ENCODE data around the gene CDH13. TPM values are rescaled to one million over a fixed set of nuclear protein-coding genes. Genes with fewer than 3 reads are reported as not detected.

CDH13 gene
- polyA plus RNA-seq, 1 donor from 2014 or later, result 3.2 TPM

DNA sequence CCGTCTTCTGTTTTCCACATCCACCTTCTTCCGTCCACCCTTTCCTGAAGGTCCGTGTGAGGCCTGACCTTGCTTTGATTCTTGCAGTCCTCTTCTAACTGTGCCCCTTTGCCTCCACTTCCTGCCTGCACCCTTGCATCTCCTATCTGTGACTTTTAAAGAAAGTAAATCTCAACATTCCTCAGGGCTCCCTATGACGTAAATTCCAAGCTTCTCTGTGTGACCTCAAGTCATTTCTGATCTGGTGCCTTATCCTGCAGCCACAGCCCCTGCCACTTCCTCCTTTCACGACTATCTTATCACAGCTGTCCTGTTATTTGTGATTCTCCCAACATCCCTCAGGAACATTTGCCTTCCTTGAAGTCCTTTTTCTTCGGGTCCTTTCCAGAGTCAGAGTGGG is 520.5 kb downstream of the CDH13 start:
- Histone ChIP-seq H3K79me2 (replicated peaks; ENCODE audit: insufficient read depth, low read length) (no peaks in the 10 kb centered on the region), H3K9ac (ENCODE audit: low read length) (no peak overlapping the region), H2AFZ (ENCODE audit: low read depth, low read length) (no peak overlapping the region), H3K36me3 (ENCODE audit: insufficient read depth, low read length) (no peaks in the 10 kb centered on the region), H3K27ac (ENCODE audit: low read length) (no peak overlapping the region), H3F3A (ENCODE audit: insufficient read depth, low read length, poor library complexity, severe bottlenecking) (no peaks in the 10 kb centered on the region), H3K4me3 (ENCODE audit: low read length) (no peak overlapping the region), H3K9me3 (ENCODE audit: low read length) (no peaks in the 10 kb centered on the region), H4K20me1 (ENCODE audit: insufficient read depth) (no peaks in the 10 kb centered on the region), H3K27me3 (ENCODE audit: insufficient read depth, low read depth, low read length) (no peaks in the 10 kb centered on the region), H3K4me2 (ENCODE audit: low read length) (no peak overlapping the region), H3K9me2 (ENCODE audit: insufficient read depth, low read length) (no peaks in the 10 kb centered on the region)
- TF ChIP-seq, protein P1, sequence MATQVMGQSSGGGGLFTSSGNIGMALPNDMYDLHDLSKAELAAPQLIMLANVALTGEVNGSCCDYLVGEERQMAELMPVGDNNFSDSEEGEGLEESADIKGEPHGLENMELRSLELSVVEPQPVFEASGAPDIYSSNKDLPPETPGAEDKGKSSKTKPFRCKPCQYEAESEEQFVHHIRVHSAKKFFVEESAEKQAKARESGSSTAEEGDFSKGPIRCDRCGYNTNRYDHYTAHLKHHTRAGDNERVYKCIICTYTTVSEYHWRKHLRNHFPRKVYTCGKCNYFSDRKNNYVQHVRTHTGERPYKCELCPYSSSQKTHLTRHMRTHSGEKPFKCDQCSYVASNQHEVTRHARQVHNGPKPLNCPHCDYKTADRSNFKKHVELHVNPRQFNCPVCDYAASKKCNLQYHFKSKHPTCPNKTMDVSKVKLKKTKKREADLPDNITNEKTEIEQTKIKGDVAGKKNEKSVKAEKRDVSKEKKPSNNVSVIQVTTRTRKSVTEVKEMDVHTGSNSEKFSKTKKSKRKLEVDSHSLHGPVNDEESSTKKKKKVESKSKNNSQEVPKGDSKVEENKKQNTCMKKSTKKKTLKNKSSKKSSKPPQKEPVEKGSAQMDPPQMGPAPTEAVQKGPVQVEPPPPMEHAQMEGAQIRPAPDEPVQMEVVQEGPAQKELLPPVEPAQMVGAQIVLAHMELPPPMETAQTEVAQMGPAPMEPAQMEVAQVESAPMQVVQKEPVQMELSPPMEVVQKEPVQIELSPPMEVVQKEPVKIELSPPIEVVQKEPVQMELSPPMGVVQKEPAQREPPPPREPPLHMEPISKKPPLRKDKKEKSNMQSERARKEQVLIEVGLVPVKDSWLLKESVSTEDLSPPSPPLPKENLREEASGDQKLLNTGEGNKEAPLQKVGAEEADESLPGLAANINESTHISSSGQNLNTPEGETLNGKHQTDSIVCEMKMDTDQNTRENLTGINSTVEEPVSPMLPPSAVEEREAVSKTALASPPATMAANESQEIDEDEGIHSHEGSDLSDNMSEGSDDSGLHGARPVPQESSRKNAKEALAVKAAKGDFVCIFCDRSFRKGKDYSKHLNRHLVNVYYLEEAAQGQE (IDR thresholded peaks at IDR 0.05; ENCODE audit: borderline replicate concordance), result no peak
- TF ChIP-seq EZH2 (IDR thresholded peaks at IDR 0.05; ENCODE audit: borderline replicate concordance, insufficient read depth, low read length, poor library complexity, severe bottlenecking), result no peak
- TF ChIP-seq MXI1 (conservative IDR thresholded peaks at IDR 0.05; ENCODE audit: poor library complexity, severe bottlenecking), result no peak
- TF ChIP-seq, protein P2, sequence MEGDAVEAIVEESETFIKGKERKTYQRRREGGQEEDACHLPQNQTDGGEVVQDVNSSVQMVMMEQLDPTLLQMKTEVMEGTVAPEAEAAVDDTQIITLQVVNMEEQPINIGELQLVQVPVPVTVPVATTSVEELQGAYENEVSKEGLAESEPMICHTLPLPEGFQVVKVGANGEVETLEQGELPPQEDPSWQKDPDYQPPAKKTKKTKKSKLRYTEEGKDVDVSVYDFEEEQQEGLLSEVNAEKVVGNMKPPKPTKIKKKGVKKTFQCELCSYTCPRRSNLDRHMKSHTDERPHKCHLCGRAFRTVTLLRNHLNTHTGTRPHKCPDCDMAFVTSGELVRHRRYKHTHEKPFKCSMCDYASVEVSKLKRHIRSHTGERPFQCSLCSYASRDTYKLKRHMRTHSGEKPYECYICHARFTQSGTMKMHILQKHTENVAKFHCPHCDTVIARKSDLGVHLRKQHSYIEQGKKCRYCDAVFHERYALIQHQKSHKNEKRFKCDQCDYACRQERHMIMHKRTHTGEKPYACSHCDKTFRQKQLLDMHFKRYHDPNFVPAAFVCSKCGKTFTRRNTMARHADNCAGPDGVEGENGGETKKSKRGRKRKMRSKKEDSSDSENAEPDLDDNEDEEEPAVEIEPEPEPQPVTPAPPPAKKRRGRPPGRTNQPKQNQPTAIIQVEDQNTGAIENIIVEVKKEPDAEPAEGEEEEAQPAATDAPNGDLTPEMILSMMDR (IDR thresholded peaks at IDR 0.05; ENCODE audit: poor library complexity, severe bottlenecking), result no peak
- no peak for TF ChIP-seq RAD21 (conservative IDR thresholded peaks at IDR 0.05)
- TF ChIP-seq EP300 (conservative IDR thresholded peaks at IDR 0.05; ENCODE audit: poor library complexity, severe bottlenecking), result no peak
- no peak for TF ChIP-seq SMC3 (conservative IDR thresholded peaks at IDR 0.05; ENCODE audit: poor library complexity)
- TF ChIP-seq POLR2AphosphoS5 (IDR thresholded peaks at IDR 0.05), result no peak
- TF ChIP-seq TAF1 (IDR thresholded peaks at IDR 0.05; ENCODE audit: low read depth), result no peak

DNA sequence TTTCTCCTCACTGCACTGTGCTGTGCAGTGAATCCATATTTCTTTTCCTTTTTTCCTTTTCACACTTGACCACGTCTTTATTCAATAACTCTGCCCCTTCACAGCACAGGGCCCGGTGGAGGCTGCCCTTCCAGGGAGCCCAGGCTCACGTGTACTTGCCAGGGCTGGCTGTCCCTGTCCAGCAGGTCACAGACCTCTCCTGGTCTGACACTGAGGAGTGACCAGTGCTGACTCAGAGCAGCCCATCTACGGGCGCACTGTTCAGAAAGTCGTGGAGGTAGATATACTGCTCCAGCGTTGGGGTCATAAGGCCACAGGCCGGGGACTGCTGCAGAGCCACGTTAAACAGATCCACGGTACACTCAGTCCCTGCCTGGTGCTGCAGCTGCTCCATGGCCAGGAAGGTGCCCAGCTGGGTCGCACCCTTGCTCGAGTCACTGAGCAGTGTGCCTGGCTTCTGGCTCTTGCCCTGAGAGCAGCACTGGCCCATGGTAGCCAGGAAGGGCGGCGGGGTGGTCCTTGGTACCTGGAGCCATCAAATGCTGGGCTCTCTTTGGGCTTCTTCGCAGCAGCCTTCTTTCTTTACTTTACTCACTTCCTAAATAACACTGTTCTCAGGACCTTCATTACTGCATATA is 531.7 kb downstream of the CDH13 start:
- no peaks in the 10 kb centered on the region for H3K79me2 ChIP-seq (replicated peaks; ENCODE audit: insufficient read depth, low read length)
- no peaks in the 10 kb centered on the region for H3K36me3 ChIP-seq (ENCODE audit: insufficient read depth, low read length)
- TF ChIP-seq EP300 (conservative IDR thresholded peaks at IDR 0.05; ENCODE audit: poor library complexity, severe bottlenecking) (no peak), RAD21 (conservative IDR thresholded peaks at IDR 0.05) (no peak), MXI1 (conservative IDR thresholded peaks at IDR 0.05; ENCODE audit: poor library complexity, severe bottlenecking) (no peak), SMC3 (conservative IDR thresholded peaks at IDR 0.05; ENCODE audit: poor library complexity) (no peak), TAF1 (IDR thresholded peaks at IDR 0.05; ENCODE audit: low read depth) (no peak), POLR2AphosphoS5 (IDR thresholded peaks at IDR 0.05) (no peak), EZH2 (IDR thresholded peaks at IDR 0.05; ENCODE audit: borderline replicate concordance, insufficient read depth, low read length, poor library complexity, severe bottlenecking) (no peak)
- TF ChIP-seq, protein P1 (IDR thresholded peaks at IDR 0.05; ENCODE audit: borderline replicate concordance), result no peak
- TF ChIP-seq, protein P2 (IDR thresholded peaks at IDR 0.05; ENCODE audit: poor library complexity, severe bottlenecking), result no peak

More for the DNA sequence above, 531.7 kb downstream of the CDH13 start:
- Histone ChIP-seq H4K20me1 (ENCODE audit: insufficient read depth) (no peaks in the 10 kb centered on the region), H3K27me3 (ENCODE audit: insufficient read depth, low read depth, low read length) (no peaks in the 10 kb centered on the region), H3K9ac (ENCODE audit: low read length) (no peak overlapping the region), H3K4me2 (ENCODE audit: low read length) (no peak overlapping the region), H3K4me3 (ENCODE audit: low read length) (no peak overlapping the region), H3K27ac (ENCODE audit: low read length) (no peak overlapping the region), H3F3A (ENCODE audit: insufficient read depth, low read length, poor library complexity, severe bottlenecking) (no peaks in the 10 kb centered on the region), H3K9me3 (ENCODE audit: low read length) (no peaks in the 10 kb centered on the region), H3K9me2 (ENCODE audit: insufficient read depth, low read length) (no peaks in the 10 kb centered on the region), H2AFZ (ENCODE audit: low read depth, low read length) (no peak overlapping the region)

Data from neural cell (in vitro differentiated cells).